ENCODE measurements around the gene HBEGF. TPM values are rescaled to one million over a fixed set of nuclear protein-coding genes. Genes with fewer than 3 reads are reported as not detected.

The HBEGF gene
- total and polyA plus RNA-seq, 2 experiments from 2014 or later, result 2.2 to 2.9 TPM

GRCh38 chr5:140336388-140336787 lies 10.0 kb downstream of the HBEGF start:
- no peak overlapping the region for H3K27ac ChIP-seq (ENCODE audit: low read depth)
- no peaks in the 10 kb centered on the region for H3K36me3 ChIP-seq (ENCODE audit: insufficient read depth)
- ATAC-seq, result no peak
- no peaks in the 10 kb centered on the region for H3K79me2 ChIP-seq (replicated peaks; ENCODE audit: insufficient read depth)
- Mint-ChIP-seq H3K27ac (no peak overlapping the region), H3K4me1 (no peaks in the 10 kb centered on the region), H3K27me3 (ENCODE audit: insufficient read depth, low read depth, poor library complexity) (peaks cover 4% of the 10 kb centered on the region), H3K4me3 (no peak overlapping the region), H3K36me3 (ENCODE audit: low read depth) (peaks cover 6% of the 10 kb centered on the region; the same call in 2 of the 3 replicates), H3K9me3 (no peaks in the 10 kb centered on the region; the same call in 2 of the 3 replicates)
- H3K27me3 ChIP-seq (ENCODE audit: insufficient read depth), result no peaks in the 10 kb centered on the region
- H3K4me1 ChIP-seq (ENCODE audit: insufficient read depth), result no peaks in the 10 kb centered on the region
- TF ChIP-seq ZNF331 (CRISPR knock-in tag; IDR thresholded peaks at IDR 0.05; ENCODE audit: low read depth) (no peak), ETS1 (IDR thresholded peaks at IDR 0.05) (no peak), JUNB (IDR thresholded peaks at IDR 0.05; ENCODE audit: unreplicated experiment) (no peak), NANOG (IDR thresholded peaks at IDR 0.05; ENCODE audit: borderline replicate concordance) (no peak), ZNF114 (CRISPR knock-in tag; IDR thresholded peaks at IDR 0.05) (no peak), EZH2phosphoT487 (IDR thresholded peaks at IDR 0.05; ENCODE audit: unreplicated experiment) (no peak), POLR2AphosphoS5 (IDR thresholded peaks at IDR 0.05; ENCODE audit: low read depth) (no peak), STAT1 (IDR thresholded peaks at IDR 0.05; ENCODE audit: unreplicated experiment) (no peak), CREB1 (CRISPR knock-in tag; IDR thresholded peaks at IDR 0.05; ENCODE audit: low read depth) (no peak), EZH2 (IDR thresholded peaks at IDR 0.05; ENCODE audit: low read depth, unreplicated experiment) (no peak)
- TF ChIP-seq, protein P1, sequence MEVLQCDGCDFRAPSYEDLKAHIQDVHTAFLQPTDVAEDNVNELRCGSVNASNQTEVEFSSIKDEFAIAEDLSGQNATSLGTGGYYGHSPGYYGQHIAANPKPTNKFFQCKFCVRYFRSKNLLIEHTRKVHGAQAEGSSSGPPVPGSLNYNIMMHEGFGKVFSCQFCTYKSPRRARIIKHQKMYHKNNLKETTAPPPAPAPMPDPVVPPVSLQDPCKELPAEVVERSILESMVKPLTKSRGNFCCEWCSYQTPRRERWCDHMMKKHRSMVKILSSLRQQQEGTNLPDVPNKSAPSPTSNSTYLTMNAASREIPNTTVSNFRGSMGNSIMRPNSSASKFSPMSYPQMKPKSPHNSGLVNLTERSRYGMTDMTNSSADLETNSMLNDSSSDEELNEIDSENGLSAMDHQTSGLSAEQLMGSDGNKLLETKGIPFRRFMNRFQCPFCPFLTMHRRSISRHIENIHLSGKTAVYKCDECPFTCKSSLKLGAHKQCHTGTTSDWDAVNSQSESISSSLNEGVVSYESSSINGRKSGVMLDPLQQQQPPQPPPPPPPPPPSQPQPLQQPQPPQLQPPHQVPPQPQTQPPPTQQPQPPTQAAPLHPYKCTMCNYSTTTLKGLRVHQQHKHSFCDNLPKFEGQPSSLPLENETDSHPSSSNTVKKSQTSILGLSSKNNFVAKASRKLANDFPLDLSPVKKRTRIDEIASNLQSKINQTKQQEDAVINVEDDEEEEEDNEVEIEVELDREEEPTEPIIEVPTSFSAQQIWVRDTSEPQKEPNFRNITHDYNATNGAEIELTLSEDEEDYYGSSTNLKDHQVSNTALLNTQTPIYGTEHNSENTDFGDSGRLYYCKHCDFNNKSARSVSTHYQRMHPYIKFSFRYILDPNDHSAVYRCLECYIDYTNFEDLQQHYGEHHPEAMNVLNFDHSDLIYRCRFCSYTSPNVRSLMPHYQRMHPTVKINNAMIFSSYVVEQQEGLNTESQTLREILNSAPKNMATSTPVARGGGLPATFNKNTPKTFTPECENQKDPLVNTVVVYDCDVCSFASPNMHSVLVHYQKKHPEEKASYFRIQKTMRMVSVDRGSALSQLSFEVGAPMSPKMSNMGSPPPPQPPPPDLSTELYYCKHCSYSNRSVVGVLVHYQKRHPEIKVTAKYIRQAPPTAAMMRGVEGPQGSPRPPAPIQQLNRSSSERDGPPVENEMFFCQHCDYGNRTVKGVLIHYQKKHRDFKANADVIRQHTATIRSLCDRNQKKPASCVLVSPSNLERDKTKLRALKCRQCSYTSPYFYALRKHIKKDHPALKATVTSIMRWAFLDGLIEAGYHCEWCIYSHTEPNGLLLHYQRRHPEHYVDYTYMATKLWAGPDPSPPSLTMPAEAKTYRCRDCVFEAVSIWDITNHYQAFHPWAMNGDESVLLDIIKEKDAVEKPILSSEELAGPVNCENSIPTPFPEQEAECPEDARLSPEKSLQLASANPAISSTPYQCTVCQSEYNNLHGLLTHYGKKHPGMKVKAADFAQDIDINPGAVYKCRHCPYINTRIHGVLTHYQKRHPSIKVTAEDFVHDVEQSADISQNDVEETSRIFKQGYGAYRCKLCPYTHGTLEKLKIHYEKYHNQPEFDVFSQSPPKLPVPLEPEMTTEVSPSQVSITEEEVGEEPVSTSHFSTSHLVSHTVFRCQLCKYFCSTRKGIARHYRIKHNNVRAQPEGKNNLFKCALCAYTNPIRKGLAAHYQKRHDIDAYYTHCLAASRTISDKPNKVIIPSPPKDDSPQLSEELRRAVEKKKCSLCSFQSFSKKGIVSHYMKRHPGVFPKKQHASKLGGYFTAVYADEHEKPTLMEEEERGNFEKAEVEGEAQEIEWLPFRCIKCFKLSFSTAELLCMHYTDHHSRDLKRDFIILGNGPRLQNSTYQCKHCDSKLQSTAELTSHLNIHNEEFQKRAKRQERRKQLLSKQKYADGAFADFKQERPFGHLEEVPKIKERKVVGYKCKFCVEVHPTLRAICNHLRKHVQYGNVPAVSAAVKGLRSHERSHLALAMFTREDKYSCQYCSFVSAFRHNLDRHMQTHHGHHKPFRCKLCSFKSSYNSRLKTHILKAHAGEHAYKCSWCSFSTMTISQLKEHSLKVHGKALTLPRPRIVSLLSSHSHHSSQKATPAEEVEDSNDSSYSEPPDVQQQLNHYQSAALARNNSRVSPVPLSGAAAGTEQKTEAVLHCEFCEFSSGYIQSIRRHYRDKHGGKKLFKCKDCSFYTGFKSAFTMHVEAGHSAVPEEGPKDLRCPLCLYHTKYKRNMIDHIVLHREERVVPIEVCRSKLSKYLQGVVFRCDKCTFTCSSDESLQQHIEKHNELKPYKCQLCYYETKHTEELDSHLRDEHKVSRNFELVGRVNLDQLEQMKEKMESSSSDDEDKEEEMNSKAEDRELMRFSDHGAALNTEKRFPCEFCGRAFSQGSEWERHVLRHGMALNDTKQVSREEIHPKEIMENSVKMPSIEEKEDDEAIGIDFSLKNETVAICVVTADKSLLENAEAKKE (CRISPR knock-in tag; IDR thresholded peaks at IDR 0.05), result no peak
- TF ChIP-seq, protein P2, sequence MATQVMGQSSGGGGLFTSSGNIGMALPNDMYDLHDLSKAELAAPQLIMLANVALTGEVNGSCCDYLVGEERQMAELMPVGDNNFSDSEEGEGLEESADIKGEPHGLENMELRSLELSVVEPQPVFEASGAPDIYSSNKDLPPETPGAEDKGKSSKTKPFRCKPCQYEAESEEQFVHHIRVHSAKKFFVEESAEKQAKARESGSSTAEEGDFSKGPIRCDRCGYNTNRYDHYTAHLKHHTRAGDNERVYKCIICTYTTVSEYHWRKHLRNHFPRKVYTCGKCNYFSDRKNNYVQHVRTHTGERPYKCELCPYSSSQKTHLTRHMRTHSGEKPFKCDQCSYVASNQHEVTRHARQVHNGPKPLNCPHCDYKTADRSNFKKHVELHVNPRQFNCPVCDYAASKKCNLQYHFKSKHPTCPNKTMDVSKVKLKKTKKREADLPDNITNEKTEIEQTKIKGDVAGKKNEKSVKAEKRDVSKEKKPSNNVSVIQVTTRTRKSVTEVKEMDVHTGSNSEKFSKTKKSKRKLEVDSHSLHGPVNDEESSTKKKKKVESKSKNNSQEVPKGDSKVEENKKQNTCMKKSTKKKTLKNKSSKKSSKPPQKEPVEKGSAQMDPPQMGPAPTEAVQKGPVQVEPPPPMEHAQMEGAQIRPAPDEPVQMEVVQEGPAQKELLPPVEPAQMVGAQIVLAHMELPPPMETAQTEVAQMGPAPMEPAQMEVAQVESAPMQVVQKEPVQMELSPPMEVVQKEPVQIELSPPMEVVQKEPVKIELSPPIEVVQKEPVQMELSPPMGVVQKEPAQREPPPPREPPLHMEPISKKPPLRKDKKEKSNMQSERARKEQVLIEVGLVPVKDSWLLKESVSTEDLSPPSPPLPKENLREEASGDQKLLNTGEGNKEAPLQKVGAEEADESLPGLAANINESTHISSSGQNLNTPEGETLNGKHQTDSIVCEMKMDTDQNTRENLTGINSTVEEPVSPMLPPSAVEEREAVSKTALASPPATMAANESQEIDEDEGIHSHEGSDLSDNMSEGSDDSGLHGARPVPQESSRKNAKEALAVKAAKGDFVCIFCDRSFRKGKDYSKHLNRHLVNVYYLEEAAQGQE (IDR thresholded peaks at IDR 0.05; ENCODE audit: unreplicated experiment), result no peak
- TF ChIP-seq, protein P3, sequence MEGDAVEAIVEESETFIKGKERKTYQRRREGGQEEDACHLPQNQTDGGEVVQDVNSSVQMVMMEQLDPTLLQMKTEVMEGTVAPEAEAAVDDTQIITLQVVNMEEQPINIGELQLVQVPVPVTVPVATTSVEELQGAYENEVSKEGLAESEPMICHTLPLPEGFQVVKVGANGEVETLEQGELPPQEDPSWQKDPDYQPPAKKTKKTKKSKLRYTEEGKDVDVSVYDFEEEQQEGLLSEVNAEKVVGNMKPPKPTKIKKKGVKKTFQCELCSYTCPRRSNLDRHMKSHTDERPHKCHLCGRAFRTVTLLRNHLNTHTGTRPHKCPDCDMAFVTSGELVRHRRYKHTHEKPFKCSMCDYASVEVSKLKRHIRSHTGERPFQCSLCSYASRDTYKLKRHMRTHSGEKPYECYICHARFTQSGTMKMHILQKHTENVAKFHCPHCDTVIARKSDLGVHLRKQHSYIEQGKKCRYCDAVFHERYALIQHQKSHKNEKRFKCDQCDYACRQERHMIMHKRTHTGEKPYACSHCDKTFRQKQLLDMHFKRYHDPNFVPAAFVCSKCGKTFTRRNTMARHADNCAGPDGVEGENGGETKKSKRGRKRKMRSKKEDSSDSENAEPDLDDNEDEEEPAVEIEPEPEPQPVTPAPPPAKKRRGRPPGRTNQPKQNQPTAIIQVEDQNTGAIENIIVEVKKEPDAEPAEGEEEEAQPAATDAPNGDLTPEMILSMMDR (conservative IDR thresholded peaks at IDR 0.05; ENCODE audit: low read depth in 2 of 2), result no peak
- H3K4me3 ChIP-seq, result no peak overlapping the region
- H3K4me2 ChIP-seq, result no peak overlapping the region
- H2AFZ ChIP-seq, result no peak overlapping the region
- H3K9me2 ChIP-seq (ENCODE audit: insufficient read depth), result no peaks in the 10 kb centered on the region
- no peaks in the 10 kb centered on the region for H3F3A ChIP-seq (replicated peaks; ENCODE audit: low read depth)
- no peaks in the 10 kb centered on the region for H4K20me1 ChIP-seq (replicated peaks; ENCODE audit: insufficient read depth)
- DNase-seq (ENCODE audit: low spot score), result no peak

Data from GM23338 (cell line).